GM10847 (cell line): ENCODE results near the gene CDC45.

ENCODE experiments used
- POLR2A ChIP-seq: IDR thresholded peaks from 2 replicates; pipeline ENCODE4 v1.6.1; 2011; ENCODE audit not compliant: insufficient read length; ENCODE audit errors: extremely low read depth

The CDC45 gene, protein sequence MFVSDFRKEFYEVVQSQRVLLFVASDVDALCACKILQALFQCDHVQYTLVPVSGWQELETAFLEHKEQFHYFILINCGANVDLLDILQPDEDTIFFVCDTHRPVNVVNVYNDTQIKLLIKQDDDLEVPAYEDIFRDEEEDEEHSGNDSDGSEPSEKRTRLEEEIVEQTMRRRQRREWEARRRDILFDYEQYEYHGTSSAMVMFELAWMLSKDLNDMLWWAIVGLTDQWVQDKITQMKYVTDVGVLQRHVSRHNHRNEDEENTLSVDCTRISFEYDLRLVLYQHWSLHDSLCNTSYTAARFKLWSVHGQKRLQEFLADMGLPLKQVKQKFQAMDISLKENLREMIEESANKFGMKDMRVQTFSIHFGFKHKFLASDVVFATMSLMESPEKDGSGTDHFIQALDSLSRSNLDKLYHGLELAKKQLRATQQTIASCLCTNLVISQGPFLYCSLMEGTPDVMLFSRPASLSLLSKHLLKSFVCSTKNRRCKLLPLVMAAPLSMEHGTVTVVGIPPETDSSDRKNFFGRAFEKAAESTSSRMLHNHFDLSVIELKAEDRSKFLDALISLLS

GRCh38 chr22:19479355-19480172 lies at the start of gene CDC45:
Gene CDC45 (plus strand): TSS chr22:19479920. CDS start chr22:19479969, 49 bp downstream.
- TF ChIP-seq POLR2A: peak; percentile 63

GRCh38 chr22:19429950-19430889 lies 49.5 kb upstream of the CDC45 start:
- TF ChIP-seq POLR2A: no peak

DNA sequence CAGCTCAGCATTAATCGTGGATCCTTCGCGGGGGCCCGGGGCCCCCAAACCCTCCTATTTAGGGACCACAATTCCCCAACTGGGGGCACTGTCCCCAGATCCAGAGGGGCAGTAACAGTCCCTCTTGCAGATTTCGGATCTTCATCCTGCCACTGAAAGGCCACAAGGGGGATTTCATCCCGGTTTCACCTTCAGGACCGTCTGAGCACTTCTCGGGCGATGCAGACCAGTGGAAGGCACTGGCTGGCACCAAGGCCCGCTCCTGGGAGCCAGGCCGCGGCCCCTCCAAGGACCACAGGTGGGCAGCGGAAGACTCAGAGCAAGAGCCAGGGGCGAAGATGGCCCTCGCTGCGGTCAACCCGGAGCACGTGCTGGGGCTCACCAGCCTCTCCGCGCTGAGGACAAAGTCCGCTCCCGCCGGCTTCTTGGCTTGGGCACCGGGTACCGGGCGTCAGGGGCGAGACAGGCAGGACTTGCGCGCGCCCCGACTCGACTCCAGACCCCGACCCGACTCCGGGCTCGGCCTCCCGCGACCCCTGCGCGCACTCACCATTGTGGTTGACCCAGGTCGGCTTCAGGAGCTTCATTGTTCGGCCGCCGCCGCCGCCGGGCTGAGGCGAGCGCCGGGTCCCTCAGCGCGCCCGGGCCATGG lies 48.7 kb upstream of the CDC45 start:
- no peak for TF ChIP-seq POLR2A

DNA sequence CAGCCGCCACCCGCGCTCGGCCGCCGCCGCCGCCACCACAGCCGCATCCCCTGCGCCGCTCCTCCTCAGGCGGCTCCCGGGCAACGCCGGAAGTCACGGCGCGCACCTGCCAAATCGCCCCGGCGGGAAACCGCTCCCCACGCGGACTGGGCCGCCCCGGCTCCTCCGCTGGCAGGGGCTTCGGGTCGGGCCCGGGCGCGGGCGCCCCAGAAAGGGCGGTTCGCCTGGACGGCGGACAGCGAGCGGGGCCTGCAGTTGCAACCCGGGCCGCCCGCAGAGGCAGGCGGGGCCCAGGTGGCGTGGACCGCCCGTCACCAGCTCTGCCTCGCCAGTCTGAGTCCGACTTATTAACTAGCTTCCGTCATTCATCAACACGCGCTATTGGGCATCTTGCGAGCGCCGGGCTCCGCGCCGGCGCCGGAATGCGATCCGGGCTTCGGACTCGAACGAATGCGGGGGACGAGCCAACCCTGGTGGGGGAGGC lies 48.0 kb upstream of the CDC45 start, which contains the start of gene HIRA:
Gene HIRA, minus strand, starts transcription at position 85 of the 484 bp plus-strand sequence. CDS start 257 bp downstream, outside the sequence.
- peak; percentile 49 for TF ChIP-seq POLR2A

- TF ChIP-seq POLR2A: peak; percentile 95
Observed at GRCh38 chr22:19432133-19432851, 47.4 kb upstream of the CDC45 start, which contains the start of gene MRPL40. Gene MRPL40 (plus strand): TSS chr22:19432545. CDS start chr22:19432555, 10 bp downstream.

DNA sequence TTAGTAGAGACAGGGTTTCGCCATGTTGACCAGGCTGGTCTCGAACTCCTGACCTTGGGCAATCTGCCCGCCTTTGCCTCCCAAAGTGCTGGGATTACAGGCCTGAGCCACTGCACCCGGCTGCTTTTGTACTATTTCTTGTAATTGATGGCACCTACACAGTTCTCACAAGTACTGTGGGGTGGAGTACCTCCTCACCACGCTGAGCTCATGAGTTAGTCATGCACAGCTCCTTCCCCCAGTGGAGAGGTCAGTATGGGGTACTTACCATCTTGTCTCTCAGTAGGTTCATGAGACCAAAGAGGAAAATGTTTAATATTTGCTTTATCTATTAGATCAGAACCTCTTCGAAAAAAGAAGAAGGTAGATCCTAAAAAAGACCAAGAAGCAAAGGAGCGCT lies 45.3 kb upstream of the CDC45 start:
- no peak for TF ChIP-seq POLR2A

DNA sequence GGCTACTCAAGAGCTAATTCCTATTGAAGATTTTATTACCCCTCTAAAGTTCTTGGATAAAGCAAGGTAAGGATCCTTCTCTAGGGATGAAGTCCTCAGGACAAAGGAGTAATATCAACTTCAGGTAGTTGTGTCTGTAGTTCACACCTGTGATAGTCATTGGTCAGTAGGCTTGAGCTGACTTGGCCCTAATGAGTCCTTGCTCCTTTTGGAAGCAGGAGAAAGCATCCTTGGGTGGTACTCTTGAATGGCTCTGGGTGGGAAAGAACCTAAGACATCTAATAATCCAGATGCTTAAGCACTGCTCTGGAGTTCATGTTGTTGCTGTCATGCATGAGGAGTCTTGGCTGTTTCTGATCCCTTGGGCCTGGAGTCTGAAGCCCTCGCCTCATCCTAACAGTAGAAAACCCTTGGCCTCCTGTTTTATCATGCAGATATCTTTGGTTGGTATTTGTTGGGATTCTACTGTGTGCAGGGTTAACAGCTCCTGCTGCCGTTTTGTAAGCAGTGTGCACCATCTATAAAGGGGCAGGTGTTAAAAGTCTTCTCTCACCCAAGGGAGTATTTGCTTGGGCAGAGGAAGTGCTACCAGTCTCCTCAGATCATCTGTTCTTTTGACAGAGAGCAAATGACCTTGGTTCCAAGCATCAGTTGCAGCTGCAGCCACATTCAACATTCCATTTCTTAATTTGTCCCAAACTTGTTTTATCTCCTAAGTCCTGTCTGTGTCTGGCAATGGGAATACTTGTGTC lies 44.7 kb upstream of the CDC45 start:
- TF ChIP-seq POLR2A: no peak

DNA sequence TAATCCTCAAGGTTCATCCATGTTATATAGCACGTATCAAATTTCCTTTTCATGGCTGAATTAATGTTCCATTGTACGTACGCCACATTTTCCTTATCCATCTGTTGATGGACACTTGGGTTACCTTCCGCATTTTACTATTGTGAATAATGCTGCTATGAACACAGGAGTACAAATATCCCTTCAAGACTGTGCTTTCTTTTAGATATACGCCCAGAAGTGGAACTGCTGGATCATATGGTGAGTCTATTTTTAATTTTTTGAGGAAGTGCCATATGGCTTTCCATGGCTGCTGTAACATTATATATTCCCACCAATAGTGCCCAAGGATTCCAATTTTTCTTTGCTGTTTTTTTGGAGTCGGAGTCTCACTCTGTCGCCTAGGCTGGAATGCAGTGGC lies 41.4 kb upstream of the CDC45 start:
- TF ChIP-seq POLR2A: no peak

- no peak for TF ChIP-seq POLR2A
Observed at GRCh38 chr22:19440411-19441195, 39.1 kb upstream of the CDC45 start.

DNA sequence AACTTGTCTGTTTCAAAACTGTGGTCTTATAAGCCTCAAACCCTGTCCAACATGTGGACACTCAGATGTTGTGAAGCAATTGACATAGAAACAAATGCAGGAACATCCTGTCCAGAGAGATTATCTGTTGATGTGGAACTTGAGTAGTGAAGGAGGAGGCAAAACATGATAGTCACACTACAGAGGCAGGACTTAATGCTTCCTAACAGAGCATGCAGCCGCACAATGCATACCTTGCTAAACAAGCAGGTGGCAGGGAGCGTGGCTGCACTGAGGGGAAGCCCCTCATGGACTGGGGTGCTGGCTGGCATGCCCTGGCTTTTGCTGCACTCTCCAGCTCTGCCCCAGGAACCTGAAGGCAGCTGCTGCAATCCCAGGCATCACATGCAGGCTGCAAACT lies 37.6 kb upstream of the CDC45 start:
- TF ChIP-seq POLR2A: no peak

DNA sequence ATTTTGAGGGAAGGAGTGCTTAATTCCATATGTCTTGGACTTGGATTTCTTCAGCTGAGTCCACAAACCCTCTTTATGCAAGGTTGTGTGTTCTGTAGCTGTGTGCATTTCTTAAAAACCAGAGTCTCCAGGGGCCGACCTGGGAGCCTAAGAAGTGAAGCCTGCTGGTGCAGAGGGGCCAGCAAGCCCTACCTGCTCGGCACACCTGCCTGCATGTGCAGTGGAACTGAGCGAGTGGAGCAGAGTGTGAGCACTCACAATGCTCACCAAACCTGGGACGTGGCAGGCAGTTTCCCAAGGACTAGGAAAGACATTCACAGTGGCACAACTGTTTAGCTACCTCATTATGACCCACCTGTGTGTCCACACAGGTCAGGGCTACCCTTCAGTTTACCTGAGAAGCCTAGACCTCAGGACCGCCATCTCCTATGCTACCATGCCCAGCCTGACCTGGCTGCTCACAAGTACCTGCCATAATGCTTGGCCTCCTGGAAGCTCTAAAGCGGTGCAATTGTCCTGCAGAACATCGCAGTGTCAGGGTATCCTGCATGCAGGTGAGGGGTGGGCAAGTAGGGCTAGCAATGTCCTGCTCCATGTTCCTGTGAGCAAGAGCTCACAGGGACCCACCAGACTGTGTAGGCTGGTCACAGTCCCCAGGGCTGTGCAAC lies 36.0 kb upstream of the CDC45 start:
- no peak for TF ChIP-seq POLR2A
